Fibroblast of lung (primary cell): ENCODE data around the gene GPR132.

Source experiments
- CTCF ChIP-seq, 2 donors: IDR thresholded peaks in 1 of 2; conservative IDR thresholded peaks in 1 of 2; 1 replicate in 1 of 2; 2 replicates in 1 of 2; pipeline ENCODE4 v1.5.1; 2011 to 2012; ENCODE audit warnings: low read length in 2 of 2, control low read depth in 1 of 2, inconsistent platforms in 1 of 2, low read depth in 1 of 2, mild to moderate bottlenecking in 1 of 2
- EZH2 ChIP-seq: IDR thresholded peaks from 2 replicates; pipeline ENCODE4 v1.5.1; 2012; ENCODE audit warnings: low read length, control low read depth, mild to moderate bottlenecking; ENCODE audit errors: missing control alignments

DNA sequence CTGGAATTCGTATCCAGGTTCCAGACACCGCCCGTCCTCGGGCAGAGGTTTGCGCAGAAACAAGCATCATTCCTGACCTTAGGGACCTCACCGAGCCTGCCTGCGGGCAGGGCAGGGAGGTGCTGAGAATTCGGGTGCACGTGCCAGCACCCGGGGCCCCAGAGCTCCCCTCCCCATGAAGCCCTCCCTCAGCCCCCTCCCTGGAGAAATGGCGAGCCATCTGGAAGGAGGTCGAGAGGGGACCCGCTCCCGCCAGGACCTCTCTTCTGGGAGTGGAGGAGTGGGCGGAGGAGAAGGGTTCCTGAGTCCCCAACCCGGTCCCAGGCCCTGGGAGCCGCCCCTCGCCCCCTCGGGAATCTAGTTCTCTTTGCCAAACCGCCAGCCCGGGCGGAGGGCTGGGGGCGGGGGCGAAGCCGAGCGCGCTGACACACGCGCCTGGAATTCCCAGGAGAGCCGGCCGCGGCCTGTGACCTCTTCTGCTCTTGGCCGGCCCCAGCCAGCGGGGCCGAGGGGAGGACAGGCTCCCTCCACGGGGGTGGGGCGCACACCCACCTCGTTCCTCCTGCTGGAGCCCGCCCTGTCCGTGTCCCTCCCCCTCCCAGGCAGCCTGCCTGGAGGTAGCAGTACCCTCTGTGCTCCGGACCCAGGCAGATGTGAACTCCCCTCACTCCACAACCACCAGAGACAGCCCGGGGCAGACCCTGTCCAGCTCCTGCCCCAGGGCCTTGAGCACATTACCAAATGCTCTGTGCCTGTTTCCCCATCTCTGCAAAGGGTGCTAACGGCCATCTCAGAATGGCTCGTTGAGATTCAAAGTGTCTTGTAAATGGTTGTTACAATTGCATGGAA is 23.0 kb upstream of the GPR132 start:
- TF ChIP-seq CTCF (conservative IDR thresholded peaks at IDR 0.05 in 1 of 2, IDR thresholded peaks at IDR 0.05 in 1 of 2; ENCODE audit: low read depth in 1 of 2, low read length in 2 of 2), result no peak
- TF ChIP-seq EZH2, result no peak
